Measurements from ENCODE around the gene MTX1.

DNA sequence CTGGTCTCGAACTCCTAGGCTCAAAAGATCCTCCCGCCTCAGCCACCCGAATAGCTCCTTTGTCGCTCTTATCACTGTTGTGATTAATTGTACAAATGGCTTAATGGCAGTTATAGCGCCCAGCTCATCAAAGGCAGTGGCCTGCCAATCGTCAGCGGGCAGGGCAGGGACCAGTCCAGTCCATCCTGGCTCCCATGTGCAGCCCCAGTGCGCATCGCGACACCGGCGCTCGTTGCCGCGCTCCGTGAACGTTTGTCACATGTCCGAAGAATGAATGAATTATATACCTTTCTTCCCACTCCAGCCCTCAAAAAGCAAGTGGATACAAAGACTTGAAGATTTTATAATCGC, 18.4 kb downstream of the MTX1 start:
- no peak for TF ChIP-seq POLR2A (IDR thresholded peaks at IDR 0.05)
- TF ChIP-seq, protein P1, sequence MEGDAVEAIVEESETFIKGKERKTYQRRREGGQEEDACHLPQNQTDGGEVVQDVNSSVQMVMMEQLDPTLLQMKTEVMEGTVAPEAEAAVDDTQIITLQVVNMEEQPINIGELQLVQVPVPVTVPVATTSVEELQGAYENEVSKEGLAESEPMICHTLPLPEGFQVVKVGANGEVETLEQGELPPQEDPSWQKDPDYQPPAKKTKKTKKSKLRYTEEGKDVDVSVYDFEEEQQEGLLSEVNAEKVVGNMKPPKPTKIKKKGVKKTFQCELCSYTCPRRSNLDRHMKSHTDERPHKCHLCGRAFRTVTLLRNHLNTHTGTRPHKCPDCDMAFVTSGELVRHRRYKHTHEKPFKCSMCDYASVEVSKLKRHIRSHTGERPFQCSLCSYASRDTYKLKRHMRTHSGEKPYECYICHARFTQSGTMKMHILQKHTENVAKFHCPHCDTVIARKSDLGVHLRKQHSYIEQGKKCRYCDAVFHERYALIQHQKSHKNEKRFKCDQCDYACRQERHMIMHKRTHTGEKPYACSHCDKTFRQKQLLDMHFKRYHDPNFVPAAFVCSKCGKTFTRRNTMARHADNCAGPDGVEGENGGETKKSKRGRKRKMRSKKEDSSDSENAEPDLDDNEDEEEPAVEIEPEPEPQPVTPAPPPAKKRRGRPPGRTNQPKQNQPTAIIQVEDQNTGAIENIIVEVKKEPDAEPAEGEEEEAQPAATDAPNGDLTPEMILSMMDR (IDR thresholded peaks at IDR 0.05), result no peak

Data from testis (tissue), 2 donors.